HepG2 (cell line): Measurements from ENCODE around the gene LEPR. TPM values are rescaled to one million over a fixed set of nuclear protein-coding genes. Genes with fewer than 3 reads are reported as not detected.

Experiments used
- AHR ChIP-seq: IDR thresholded peaks from 2 replicates; pipeline ENCODE4 v1.6.1; 2018; ENCODE audit warnings: missing genetic modification reagents, missing compliant biosample characterization
- ASH2L ChIP-seq: fragments of 300-600, 200-600 bp; sonication (generic); IDR thresholded peaks from 2 replicates; pipeline ENCODE4 v1.7.0; 2017; ENCODE audit warnings: low read depth, mild to moderate bottlenecking, moderate library complexity, mixed read lengths, low read length; ENCODE audit not compliant: insufficient read length
- CERS6 ChIP-seq: sonication (generic); formaldehyde crosslinking; IDR thresholded peaks from 2 replicates; pipeline ENCODE4 v1.5.0; 2020; ENCODE audit warnings: missing genetic modification reagents
- DNMT1 ChIP-seq: sonication (generic); formaldehyde crosslinking; IDR thresholded peaks from 2 replicates; pipeline ENCODE4 v1.5.1; 2020; ENCODE audit warnings: mild to moderate bottlenecking, missing genetic modification reagents
- DNMT3B ChIP-seq: conservative IDR thresholded peaks from 2 replicates; pipeline ENCODE4 v1.6.1; 2016; ENCODE audit warnings: missing biosample characterization, control low read depth
- E2F5 ChIP-seq: sonication (generic); formaldehyde crosslinking; conservative IDR thresholded peaks from 2 replicates; pipeline ENCODE4 v1.4.0; 2020; ENCODE audit warnings: missing genetic modification reagents
- FOXJ3 ChIP-seq: sonication (generic); formaldehyde crosslinking; IDR thresholded peaks from 2 replicates; pipeline ENCODE4 v1.4.0; 2020; ENCODE audit warnings: missing genetic modification reagents, mild to moderate bottlenecking, borderline replicate concordance
- FOXK1 ChIP-seq: sonication (generic); formaldehyde crosslinking; IDR thresholded peaks from 2 replicates; pipeline ENCODE4 v1.4.0; 2020; ENCODE audit warnings: low read depth, missing genetic modification reagents, borderline replicate concordance
- HOXD1 ChIP-seq: sonication (generic); formaldehyde crosslinking; IDR thresholded peaks from 2 replicates; pipeline ENCODE4 v1.5.0; 2020; ENCODE audit warnings: missing genetic modification reagents
- MXD4 ChIP-seq: IDR thresholded peaks from 2 replicates; pipeline ENCODE4 v1.6.1; 2016; ENCODE audit warnings: mild to moderate bottlenecking, missing biosample characterization, missing genetic modification reagents
- MYPOP ChIP-seq: sonication (generic); formaldehyde crosslinking; IDR thresholded peaks from 2 replicates; pipeline ENCODE4 v1.8.1; 2023; ENCODE audit warnings: mild to moderate bottlenecking, moderate library complexity, missing genetic modification reagents
- NCOR1 ChIP-seq: fragments of 200-600 bp; sonication (generic); IDR thresholded peaks from 2 replicates; pipeline ENCODE4 v1.7.0; 2017; ENCODE audit warnings: antibody characterized with exemption, low read length, borderline replicate concordance
- POGZ ChIP-seq: sonication (generic); formaldehyde crosslinking; IDR thresholded peaks from 2 replicates; pipeline ENCODE4 v1.4.0; 2020; ENCODE audit warnings: mild to moderate bottlenecking, missing genetic modification reagents
- REST ChIP-seq, 2 experiments: IDR thresholded peaks; 2 replicates each; pipeline ENCODE4 v1.6.1; 2011 to 2012; ENCODE audit warnings: low read length in 2 of 2, borderline replicate concordance in 1 of 2, low read depth in 1 of 2, mild to moderate bottlenecking in 1 of 2, moderate library complexity in 1 of 2
- RFX1 ChIP-seq: fragments of 450-650 bp; IDR thresholded peaks from 2 replicates; pipeline ENCODE4 v1.6.1; 2017
- SIN3B ChIP-seq: fragments of 150-350 bp; IDR thresholded peaks from 2 replicates; pipeline ENCODE4 v1.6.1; 2014; ENCODE audit warnings: low read length
- SIX1 ChIP-seq: sonication (generic); formaldehyde crosslinking; IDR thresholded peaks from 2 replicates; pipeline ENCODE4 v1.4.0; 2020; ENCODE audit warnings: missing genetic modification reagents, borderline replicate concordance
- SMARCC2 ChIP-seq: fragments of 450-650 bp; IDR thresholded peaks from 2 replicates; pipeline ENCODE4 v1.6.1; 2017; ENCODE audit warnings: antibody characterized with exemption, mild to moderate bottlenecking
- SRSF1 ChIP-seq: fragments of 200-400 bp; formaldehyde crosslinking; optimal IDR thresholded peaks from 2 replicates; pipeline ENCODE3; 2017; ENCODE audit warnings: mild to moderate bottlenecking, low read depth, low read length, moderate library complexity
- STAG1 ChIP-seq: sonication (generic); formaldehyde crosslinking; IDR thresholded peaks from 2 replicates; pipeline ENCODE4 v1.4.0; 2020; ENCODE audit warnings: missing genetic modification reagents
- ZBTB1 ChIP-seq: sonication (generic); formaldehyde crosslinking; IDR thresholded peaks from 2 replicates; pipeline ENCODE4 v1.4.0; 2020; ENCODE audit warnings: missing genetic modification reagents, borderline replicate concordance
- ZNF280B ChIP-seq: sonication (generic); formaldehyde crosslinking; IDR thresholded peaks from 2 replicates; pipeline ENCODE4 v1.5.0; 2020; ENCODE audit warnings: missing genetic modification reagents, mild to moderate bottlenecking, borderline replicate concordance
- ZNF543 ChIP-seq: sonication (generic); formaldehyde crosslinking; IDR thresholded peaks from 2 replicates; pipeline ENCODE4 v1.4.0; 2020; ENCODE audit warnings: mild to moderate bottlenecking, missing genetic modification reagents
- ZNF567 ChIP-seq: sonication (generic); formaldehyde crosslinking; IDR thresholded peaks from 2 replicates; pipeline ENCODE4 v1.8.1; 2023; ENCODE audit warnings: mild to moderate bottlenecking, missing genetic modification reagents, borderline replicate concordance
- ZNF891 ChIP-seq: sonication (generic); formaldehyde crosslinking; IDR thresholded peaks from 2 replicates; pipeline ENCODE4 v1.5.0; 2020; ENCODE audit warnings: mild to moderate bottlenecking, missing genetic modification reagents
- polyA plus RNA-seq, 8 experiments: library from polyadenylated mRNA; depleted of rRNA in 3 of 8; stranded (reverse) in 7 of 8; unstranded in 1 of 8; fragments of >200 nt; fragmentation: Illumina TruSeq in 4 of 8; extraction: Trizol in 4 of 8; gene quantifications; 2 replicates each; pipeline versions ENCODE4 v1.2.1 to v1.2.3, GENCODE V29; 2011 to 2016; ENCODE audit warnings: low read depth in 4 of 8, missing spikeins in 1 of 8, mixed read lengths in 1 of 8; ENCODE audit not compliant: insufficient read depth in 1 of 8
- total RNA-seq, 5 experiments: library from RNA; depleted of rRNA; stranded (reverse); fragments of >200 nt; fragmentation: Illumina TruSeq; extraction: Trizol; gene quantifications; 2 replicates each; pipeline ENCODE4 v1.2.3, GENCODE V29; 2016; ENCODE audit warnings: low read depth in 1 of 5

The LEPR gene
- total and polyA plus RNA-seq, 2 of the 13 experiments (the other 11 are each of a cell fraction or from before 2014, with no cell fraction given): 0.60 to 1.7 TPM

- no peak for TF ChIP-seq MYPOP (CRISPR knock-in tag)
- TF ChIP-seq E2F5 (CRISPR knock-in tag): no peak
- TF ChIP-seq ZNF280B: no peak
- no peak for TF ChIP-seq AHR (CRISPR knock-in tag)
- no peak for TF ChIP-seq CERS6
- no peak for TF ChIP-seq SMARCC2
- TF ChIP-seq POGZ: peak; percentile 77
- TF ChIP-seq FOXK1 (CRISPR knock-in tag): no peak
- TF ChIP-seq ZBTB1 (CRISPR knock-in tag): no peak
- TF ChIP-seq STAG1 (CRISPR knock-in tag): no peak
- TF ChIP-seq DNMT1 (CRISPR knock-in tag): no peak
- TF ChIP-seq ASH2L: peak; percentile 19
- TF ChIP-seq DNMT3B: no peak
- no peak for TF ChIP-seq SIN3B
- TF ChIP-seq FOXJ3 (CRISPR knock-in tag): no peak
- TF ChIP-seq MXD4 (CRISPR knock-in tag): no peak
- 0 out of 4 replicates have a peak, but pooled peaks of 1 of the 2 experiments have one; percentile 17 for TF ChIP-seq REST (IDR thresholded peaks at IDR 0.05; ENCODE audit: borderline replicate concordance in 1 of 2, low read depth in 1 of 2, low read length in 2 of 2)
- no peak for TF ChIP-seq HOXD1 (CRISPR knock-in tag)
- no peak for TF ChIP-seq ZNF891
- TF ChIP-seq ZNF567: no peak
- TF ChIP-seq SIX1: no peak
- TF ChIP-seq NCOR1: peak; percentile 65; the same call in 1 of the 2 replicates
- TF ChIP-seq RFX1: no peak
- no peak for TF ChIP-seq ZNF543 (CRISPR knock-in tag)
- no peak for TF ChIP-seq SRSF1
Measured at GRCh38 chr1:65407877-65408276, 12.6 kb upstream of the LEPR start (continued).
